HepG2 (cell line): ENCODE results near the gene PFKFB2. TPM values are rescaled to one million over a fixed set of nuclear protein-coding genes. Genes with fewer than 3 reads are reported as not detected.

Experiments
- CC2D1A ChIP-seq: sonication (generic); formaldehyde crosslinking; IDR thresholded peaks from 2 replicates; pipeline ENCODE4 v1.8.1; 2023; ENCODE audit warnings: mild to moderate bottlenecking, missing genetic modification reagents
- CENPT ChIP-seq: sonication (generic); formaldehyde crosslinking; IDR thresholded peaks from 2 replicates; pipeline ENCODE4 v1.8.0; 2022; ENCODE audit warnings: low read depth, mild to moderate bottlenecking, moderate library complexity, missing genetic modification reagents
- GATAD2A ChIP-seq: IDR thresholded peaks from 2 replicates; pipeline ENCODE4 v1.6.1; 2016
- HDAC1 ChIP-seq: sonication (generic); formaldehyde crosslinking; IDR thresholded peaks from 2 replicates; pipeline ENCODE4 v1.5.1; 2020; ENCODE audit warnings: mild to moderate bottlenecking, missing genetic modification reagents
- HMG20B ChIP-seq: conservative IDR thresholded peaks from 2 replicates; pipeline ENCODE4 v1.6.1; 2016; ENCODE audit warnings: missing genetic modification reagents, missing compliant biosample characterization
- KMT2A ChIP-seq: sonication (generic); formaldehyde crosslinking; IDR thresholded peaks from 2 replicates; pipeline ENCODE4 v1.4.0; 2020; ENCODE audit warnings: missing genetic modification reagents
- MXD3 ChIP-seq: IDR thresholded peaks from 2 replicates; pipeline ENCODE4 v1.6.1; 2016; ENCODE audit warnings: mild to moderate bottlenecking, missing biosample characterization, missing genetic modification reagents
- NONO ChIP-seq, 2 experiments: fragments of 450-650 bp in 1 of 2; sonication (generic) in 1 of 2; formaldehyde crosslinking in 1 of 2; IDR thresholded peaks in 1 of 2; conservative IDR thresholded peaks in 1 of 2; 2 replicates each; pipeline versions ENCODE4 v1.6.1 to v1.8.0; 2017 to 2022; ENCODE audit warnings: mild to moderate bottlenecking in 1 of 2, missing genetic modification reagents in 1 of 2, moderate library complexity in 1 of 2
- PAX8 ChIP-seq: sonication (generic); formaldehyde crosslinking; IDR thresholded peaks from 2 replicates; pipeline ENCODE4 v1.8.0; 2022; ENCODE audit warnings: mild to moderate bottlenecking, missing genetic modification reagents, borderline replicate concordance
- PAXIP1 ChIP-seq: sonication (generic); formaldehyde crosslinking; conservative IDR thresholded peaks from 2 replicates; pipeline ENCODE4 v1.4.0; 2020; ENCODE audit warnings: mild to moderate bottlenecking, missing genetic modification reagents, moderate library complexity
- SAP130 ChIP-seq: IDR thresholded peaks from 2 replicates; pipeline ENCODE4 v1.6.1; 2016; ENCODE audit warnings: low read depth
- SIX4 ChIP-seq: sonication (generic); formaldehyde crosslinking; IDR thresholded peaks from 2 replicates; pipeline ENCODE4 v1.4.0; 2020; ENCODE audit warnings: missing genetic modification reagents
- SOX6 ChIP-seq, 2 experiments: fragments of 450-650 bp in 1 of 2; sonication (generic) in 1 of 2; formaldehyde crosslinking in 1 of 2; IDR thresholded peaks; 2 replicates each; pipeline versions ENCODE4 v1.4.0 to v1.6.1; 2017 to 2020; ENCODE audit warnings: antibody characterized with exemption in 1 of 2, mild to moderate bottlenecking in 1 of 2, missing genetic modification reagents in 1 of 2
- TEAD2 ChIP-seq: sonication (generic); formaldehyde crosslinking; IDR thresholded peaks from 2 replicates; pipeline ENCODE4 v1.9.0; 2021; ENCODE audit warnings: missing genetic modification reagents
- THYN1 ChIP-seq: sonication (generic); formaldehyde crosslinking; IDR thresholded peaks from 2 replicates; pipeline ENCODE4 v1.8.1; 2023; ENCODE audit warnings: low read depth, mild to moderate bottlenecking, moderate library complexity, missing genetic modification reagents, borderline replicate concordance
- TMF1 ChIP-seq: sonication (generic); formaldehyde crosslinking; IDR thresholded peaks from 2 replicates; pipeline ENCODE4 v1.8.1; 2022; ENCODE audit warnings: low read depth, missing genetic modification reagents
- ZHX1 ChIP-seq: sonication (generic); formaldehyde crosslinking; IDR thresholded peaks from 2 replicates; pipeline ENCODE4 v1.8.1; 2022; ENCODE audit warnings: low read depth, mild to moderate bottlenecking, missing genetic modification reagents
- ZMYM4 ChIP-seq: sonication (generic); formaldehyde crosslinking; IDR thresholded peaks from 2 replicates; pipeline ENCODE4 v1.8.1; 2023; ENCODE audit warnings: mild to moderate bottlenecking, missing genetic modification reagents
- ZNF124 ChIP-seq: sonication (generic); formaldehyde crosslinking; IDR thresholded peaks from 2 replicates; pipeline ENCODE4 v1.4.0; 2020; ENCODE audit warnings: missing genetic modification reagents
- ZNF331 ChIP-seq: sonication (generic); formaldehyde crosslinking; IDR thresholded peaks from 2 replicates; pipeline ENCODE4 v1.4.0; 2020; ENCODE audit warnings: missing genetic modification reagents
- ZNF33B ChIP-seq: sonication (generic); formaldehyde crosslinking; IDR thresholded peaks from 2 replicates; pipeline ENCODE4 v1.5.1; 2020; ENCODE audit warnings: mild to moderate bottlenecking, missing genetic modification reagents
- ZNF605 ChIP-seq: sonication (generic); formaldehyde crosslinking; IDR thresholded peaks from 2 replicates; pipeline ENCODE4 v1.8.0; 2022; ENCODE audit warnings: mild to moderate bottlenecking, missing genetic modification reagents
- ZNF782 ChIP-seq: sonication (generic); formaldehyde crosslinking; IDR thresholded peaks from 2 replicates; pipeline ENCODE4 v1.4.0; 2020; ENCODE audit warnings: missing genetic modification reagents, mild to moderate bottlenecking, borderline replicate concordance
- ZSCAN12 ChIP-seq: sonication (generic); formaldehyde crosslinking; IDR thresholded peaks from 2 replicates; pipeline ENCODE4 v1.9.0; 2021; ENCODE audit warnings: mild to moderate bottlenecking, missing genetic modification reagents
- polyA plus RNA-seq, 8 experiments: library from polyadenylated mRNA; depleted of rRNA in 3 of 8; stranded (reverse) in 7 of 8; unstranded in 1 of 8; fragments of >200 nt; fragmentation: Illumina TruSeq in 4 of 8; extraction: Trizol in 4 of 8; gene quantifications; 2 replicates each; pipeline versions ENCODE4 v1.2.1 to v1.2.3, GENCODE V29; 2011 to 2016; ENCODE audit warnings: low read depth in 4 of 8, missing spikeins in 1 of 8, mixed read lengths in 1 of 8; ENCODE audit not compliant: insufficient read depth in 1 of 8
- total RNA-seq, 5 experiments: library from RNA; depleted of rRNA; stranded (reverse); fragments of >200 nt; fragmentation: Illumina TruSeq; extraction: Trizol; gene quantifications; 2 replicates each; pipeline ENCODE4 v1.2.3, GENCODE V29; 2016; ENCODE audit warnings: low read depth in 1 of 5

PFKFB2 gene
- total and polyA plus RNA-seq, 2 of the 13 experiments (the other 11 are each of a cell fraction or from before 2014, with no cell fraction given): 4.6 to 10.6 TPM

- TF ChIP-seq ZNF331 (peak; percentile 78), THYN1 (CRISPR knock-in tag) (no peak), ZNF605 (CRISPR knock-in tag) (no peak), ZNF33B (CRISPR knock-in tag) (no peak), GATAD2A (peak; percentile 67), ZNF124 (CRISPR knock-in tag) (no peak), PAX8 (CRISPR knock-in tag) (no peak), SAP130 (peak; percentile 76), CENPT (no peak), TMF1 (CRISPR knock-in tag) (no peak), HDAC1 (no peak), MXD3 (CRISPR knock-in tag) (no peak), PAXIP1 (CRISPR knock-in tag) (peak; percentile 76), SIX4 (CRISPR knock-in tag) (no peak), ZSCAN12 (CRISPR knock-in tag) (no peak), KMT2A (CRISPR knock-in tag) (no peak), HMG20B (CRISPR knock-in tag) (no peak), TEAD2 (CRISPR knock-in tag) (no peak), NONO (IDR thresholded peaks at IDR 0.05) (no peak), NONO (CRISPR knock-in tag; conservative IDR thresholded peaks at IDR 0.05) (no peak), SOX6 (IDR thresholded peaks at IDR 0.05) (no peak), SOX6 (CRISPR knock-in tag; IDR thresholded peaks at IDR 0.05) (peak; percentile 91), ZNF782 (CRISPR knock-in tag) (no peak), CC2D1A (CRISPR knock-in tag) (no peak), ZHX1 (no peak), ZMYM4 (CRISPR knock-in tag) (peak; percentile 89)
These were observed 50.9 kb downstream of the PFKFB2 start, which contains the start of gene C4BPA (continued) for GRCh38 chr1:207103892-207104373.
